OCI-LY1 (cell line): Measurements from ENCODE around the gene YIPF3.

Source experiments
- EZH2 ChIP-seq: fragments of 200-600 bp; sonication (generic), shearing (Covaris generic); IDR thresholded peaks from 2 replicates; pipeline ENCODE4 v1.8.0; 2017; ENCODE audit warnings: borderline replicate concordance, mixed run types, mild to moderate bottlenecking, antibody characterized with exemption, low read length, moderate library complexity, mixed read lengths
- TF ChIP-seq, protein P1 (sequence below): fragments of 200-600 bp; sonication (generic), shearing (Covaris generic); IDR thresholded peaks from 2 replicates; pipeline ENCODE4 v1.5.1; 2017; ENCODE audit warnings: mild to moderate bottlenecking, antibody characterized with exemption, low read length, moderate library complexity, mixed read lengths

DNA sequence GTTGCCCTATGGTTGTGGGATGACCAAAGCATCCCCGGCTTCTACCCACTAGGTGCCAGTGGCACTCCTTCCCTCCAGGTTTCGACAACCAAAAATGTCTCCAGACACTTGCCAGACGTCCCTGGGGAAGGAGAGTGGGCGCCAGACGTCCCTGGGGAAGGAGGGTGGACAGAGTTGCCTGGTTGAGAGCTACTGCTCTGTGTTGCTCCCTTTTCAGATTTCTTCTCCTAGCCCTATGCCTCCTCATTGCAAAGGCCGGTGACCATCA is 19.7 kb downstream of the YIPF3 start:
- TF ChIP-seq, protein P1, sequence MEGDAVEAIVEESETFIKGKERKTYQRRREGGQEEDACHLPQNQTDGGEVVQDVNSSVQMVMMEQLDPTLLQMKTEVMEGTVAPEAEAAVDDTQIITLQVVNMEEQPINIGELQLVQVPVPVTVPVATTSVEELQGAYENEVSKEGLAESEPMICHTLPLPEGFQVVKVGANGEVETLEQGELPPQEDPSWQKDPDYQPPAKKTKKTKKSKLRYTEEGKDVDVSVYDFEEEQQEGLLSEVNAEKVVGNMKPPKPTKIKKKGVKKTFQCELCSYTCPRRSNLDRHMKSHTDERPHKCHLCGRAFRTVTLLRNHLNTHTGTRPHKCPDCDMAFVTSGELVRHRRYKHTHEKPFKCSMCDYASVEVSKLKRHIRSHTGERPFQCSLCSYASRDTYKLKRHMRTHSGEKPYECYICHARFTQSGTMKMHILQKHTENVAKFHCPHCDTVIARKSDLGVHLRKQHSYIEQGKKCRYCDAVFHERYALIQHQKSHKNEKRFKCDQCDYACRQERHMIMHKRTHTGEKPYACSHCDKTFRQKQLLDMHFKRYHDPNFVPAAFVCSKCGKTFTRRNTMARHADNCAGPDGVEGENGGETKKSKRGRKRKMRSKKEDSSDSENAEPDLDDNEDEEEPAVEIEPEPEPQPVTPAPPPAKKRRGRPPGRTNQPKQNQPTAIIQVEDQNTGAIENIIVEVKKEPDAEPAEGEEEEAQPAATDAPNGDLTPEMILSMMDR: no peak
- no peak for TF ChIP-seq EZH2
